Gastrocnemius medialis (tissue), 4 donors: ENCODE measurements around the gene SYT1.

Experiments used
- CTCF ChIP-seq, 5 experiments: fragments of 450-650 bp in 3 of 5; fragments of 200-600 bp in 2 of 5; sonication (generic) in 2 of 5; IDR thresholded peaks in 4 of 5; conservative IDR thresholded peaks in 1 of 5; 1 replicate in 4 of 5; 2 replicates in 1 of 5; pipeline ENCODE4 v1.5.1; 2016 to 2019; ENCODE audit warnings: antibody characterized with exemption in 5 of 5, mild to moderate bottlenecking in 3 of 5, moderate library complexity in 3 of 5
- POLR2A ChIP-seq, 2 donors: fragments of 450-650 bp; IDR thresholded peaks; one replicate each; pipeline ENCODE4 v1.6.1; 2017; ENCODE audit warnings: antibody characterized with exemption in 2 of 2, mild to moderate bottlenecking in 2 of 2, moderate library complexity in 2 of 2

GRCh38 chr12:79411791-79412190, 547.2 kb downstream of the SYT1 start:
- TF ChIP-seq CTCF (IDR thresholded peaks at IDR 0.05 in 4 of 5, conservative IDR thresholded peaks at IDR 0.05 in 1 of 5) (no peak), POLR2A (IDR thresholded peaks at IDR 0.05) (no peak)
